GDM1 (cell line): Measurements from ENCODE around the gene HDAC11.

Experiments
- DNase-seq: peaks from one replicate; lab custom pipeline; 2025; lab: John Stamatoyannopoulos, UW

The HDAC11 gene

GRCh38 chr3:13525827-13526625, 45.9 kb downstream of the HDAC11 start:
- DNase-seq: no peak

- no peak for DNase-seq
Measured at GRCh38 chr3:13526626-13526949, 46.5 kb downstream of the HDAC11 start.

GRCh38 chr3:13528217-13528867, 48.2 kb downstream of the HDAC11 start:
- DNase-seq: no peak

- DNase-seq: no peak
Measured at GRCh38 chr3:13529196-13530112, 49.3 kb downstream of the HDAC11 start.

GRCh38 chr3:13530241-13531009, 50.3 kb downstream of the HDAC11 start:
- DNase-seq: no peak

- DNase-seq: no peak
Measured at GRCh38 chr3:13532085-13532484, 52.0 kb downstream of the HDAC11 start.

GRCh38 chr3:13532631-13533030, 52.5 kb downstream of the HDAC11 start:
- DNase-seq: no peak

- DNase-seq: no peak
Measured at GRCh38 chr3:13533885-13534301, 53.8 kb downstream of the HDAC11 start.

GRCh38 chr3:13535526-13535875, 55.4 kb downstream of the HDAC11 start:
- DNase-seq: no peak

GRCh38 chr3:13535905-13536304, 55.8 kb downstream of the HDAC11 start:
- no peak for DNase-seq

- DNase-seq: no peak
Measured at GRCh38 chr3:13536432-13536831, 56.3 kb downstream of the HDAC11 start.

GRCh38 chr3:13536832-13537231, 56.7 kb downstream of the HDAC11 start:
- peak; percentile 33 for DNase-seq

- DNase-seq: no peak
Measured at GRCh38 chr3:13537244-13537908, 57.3 kb downstream of the HDAC11 start.

- DNase-seq: no peak
Measured at GRCh38 chr3:13537909-13538296, 57.8 kb downstream of the HDAC11 start.

- no peak for DNase-seq
Measured at GRCh38 chr3:13538520-13539291, 58.6 kb downstream of the HDAC11 start.

GRCh38 chr3:13539292-13539638, 59.2 kb downstream of the HDAC11 start:
- no peak for DNase-seq

GRCh38 chr3:13539671-13540070, 59.6 kb downstream of the HDAC11 start:
- DNase-seq: no peak

GRCh38 chr3:13540297-13540995, 60.3 kb downstream of the HDAC11 start:
- no peak for DNase-seq

- DNase-seq: no peak
Measured at GRCh38 chr3:13541691-13542090, 61.6 kb downstream of the HDAC11 start.

GRCh38 chr3:13542142-13542541, 62.0 kb downstream of the HDAC11 start:
- DNase-seq: no peak
